ENCODE results near the gene KCNJ5.

The KCNJ5 gene

GRCh38 chr11:128857341-128857740, 33.8 kb upstream of the KCNJ5 start:
- Histone ChIP-seq H3K27me3 (ENCODE audit: insufficient read depth, poor library complexity, severe bottlenecking) (peaks cover 2% of the 10 kb centered on the region), H3K4me3 (replicated peaks; ENCODE audit: insufficient read depth, low read length) (no peak overlapping the region), H3K27ac (replicated peaks) (no peak overlapping the region)
- TF ChIP-seq REST (IDR thresholded peaks at IDR 0.05; ENCODE audit: insufficient replicate concordance, low read depth) (no peak), CTCF (IDR thresholded peaks at IDR 0.05; ENCODE audit: insufficient read depth, low read length) (no peak), GABPA (IDR thresholded peaks at IDR 0.05; ENCODE audit: low read depth) (no peak), POLR2AphosphoS5 (IDR thresholded peaks at IDR 0.05; ENCODE audit: low read depth) (no peak), SPI1 (IDR thresholded peaks at IDR 0.05; ENCODE audit: borderline replicate concordance, low read depth) (no peak)
- DNase-seq (ENCODE audit: low read depth in 1 of 2, low spot score in 1 of 2) = no peak

- DNase-seq (ENCODE audit: low read depth in 1 of 2, low spot score in 1 of 2) = peak; percentile 25 to 58
- Histone ChIP-seq H3K27ac (replicated peaks) (no peak overlapping the region), H3K27me3 (ENCODE audit: insufficient read depth, poor library complexity, severe bottlenecking) (peaks cover 2% of the 10 kb centered on the region), H3K4me3 (replicated peaks; ENCODE audit: insufficient read depth, low read length) (no peak overlapping the region)
- TF ChIP-seq CTCF (IDR thresholded peaks at IDR 0.05; ENCODE audit: insufficient read depth, low read length) = peak; percentile 86
- no peak for TF ChIP-seq REST (IDR thresholded peaks at IDR 0.05; ENCODE audit: insufficient replicate concordance, low read depth)
- TF ChIP-seq SPI1 (IDR thresholded peaks at IDR 0.05; ENCODE audit: borderline replicate concordance, low read depth) = no peak
Observed at GRCh38 chr11:128859563-128860441, 31.4 kb upstream of the KCNJ5 start.

- Histone ChIP-seq H3K4me3 (replicated peaks; ENCODE audit: insufficient read depth, low read length) (no peak overlapping the region), H3K27ac (replicated peaks) (no peak overlapping the region), H3K27me3 (ENCODE audit: insufficient read depth, poor library complexity, severe bottlenecking) (peaks cover 2% of the 10 kb centered on the region)
- no peak for DNase-seq (ENCODE audit: low read depth in 1 of 2, low spot score in 1 of 2)
- TF ChIP-seq REST (IDR thresholded peaks at IDR 0.05; ENCODE audit: insufficient replicate concordance, low read depth) (no peak), POLR2AphosphoS5 (IDR thresholded peaks at IDR 0.05; ENCODE audit: low read depth) (no peak), GABPA (IDR thresholded peaks at IDR 0.05; ENCODE audit: low read depth) (no peak), SPI1 (IDR thresholded peaks at IDR 0.05; ENCODE audit: borderline replicate concordance, low read depth) (no peak), CTCF (IDR thresholded peaks at IDR 0.05; ENCODE audit: insufficient read depth, low read length) (no peak)
Observed at GRCh38 chr11:128860571-128861361, 30.4 kb upstream of the KCNJ5 start.

Measured in HL-60 (cell line).